CD4-positive, alpha-beta T cell treated with Interleukin-17A for 1 hour (primary cell): ENCODE measurements around the gene SERTAD1.
"Not testable (repeated sequence)": the region's sequence is repeated elsewhere in the genome, so short reads cannot be mapped to it uniquely, and the experiment has no call there.

Experiments used
- DNase-seq: peaks from one replicate; pipeline ENCODE4 v3.0.0-alpha.2; 2020

The SERTAD1 gene

DNA sequence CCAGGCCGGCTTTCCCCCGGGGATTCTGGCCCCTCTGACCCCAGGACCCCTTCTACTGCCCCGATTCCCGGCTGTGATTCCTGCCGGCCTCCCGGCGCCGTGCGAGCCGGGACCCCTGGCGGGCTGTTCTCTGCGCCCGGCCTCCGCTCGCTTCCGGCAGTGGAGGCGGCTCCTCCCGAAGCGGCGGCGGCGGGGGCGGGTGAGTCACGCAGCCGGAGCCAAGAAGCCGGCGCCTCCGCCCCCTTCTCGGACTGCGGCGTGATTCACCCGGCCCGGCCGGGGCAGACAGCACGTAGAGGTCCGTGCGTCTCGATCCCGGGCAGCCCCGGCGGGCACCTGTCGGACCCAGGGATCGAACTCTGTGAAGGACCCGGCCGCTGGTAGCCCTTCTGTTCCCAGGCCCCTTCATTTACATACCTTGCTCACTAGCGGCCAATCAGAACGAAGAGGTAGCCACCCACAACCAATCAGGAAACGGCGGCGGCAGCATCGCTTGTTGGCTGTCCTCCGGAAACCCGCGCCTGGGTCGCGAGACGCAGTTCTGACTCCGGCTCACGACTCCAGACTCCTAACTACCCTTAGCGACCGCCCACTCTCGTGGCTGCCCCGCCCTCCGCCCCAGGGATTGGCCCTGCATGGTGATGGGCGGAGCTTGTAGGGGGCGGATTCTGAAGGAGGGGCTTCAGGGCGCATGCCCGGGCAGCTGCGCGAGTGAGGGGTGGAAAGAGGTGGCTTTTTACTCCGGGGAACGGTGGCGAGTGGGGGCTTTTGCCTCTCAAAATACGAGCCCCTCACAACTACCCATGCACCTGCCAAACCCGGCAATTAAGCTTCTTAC is at the start of gene SERTAD1:
Gene SERTAD1 (minus strand): TSS at position 543 of the 838 bp plus-strand sequence. CDS start 2,446 bp downstream, outside the sequence.
- peak; percentile 100 for DNase-seq

DNA sequence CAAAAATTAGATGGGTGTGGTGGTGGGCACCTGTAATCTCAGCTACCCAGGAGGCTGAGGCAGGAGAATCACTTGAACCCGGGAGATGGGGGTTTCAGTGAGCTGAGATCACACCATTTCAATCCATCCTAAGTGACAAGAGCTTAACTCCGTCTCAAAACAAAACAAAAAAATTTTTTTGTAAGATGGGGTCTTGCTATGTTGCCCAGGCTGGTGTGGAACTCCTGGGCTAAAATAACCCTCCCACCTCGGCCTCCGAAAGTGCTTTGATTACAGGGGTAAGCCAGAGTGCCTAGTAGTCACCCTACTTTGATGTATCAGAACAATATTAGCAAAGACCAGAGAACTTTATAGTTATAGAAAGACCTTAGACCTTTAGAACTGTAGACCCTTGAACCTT is 48.9 kb upstream of the SERTAD1 start:
- DNase-seq, result no peak

- DNase-seq, result no peak
Measured at GRCh38 chr19:40472516-40472915, 46.7 kb upstream of the SERTAD1 start.

- no peak for DNase-seq
Measured at GRCh38 chr19:40471111-40471510, 45.3 kb upstream of the SERTAD1 start.

GRCh38 chr19:40469011-40469410 is 43.2 kb upstream of the SERTAD1 start:
- DNase-seq, result no peak

DNA sequence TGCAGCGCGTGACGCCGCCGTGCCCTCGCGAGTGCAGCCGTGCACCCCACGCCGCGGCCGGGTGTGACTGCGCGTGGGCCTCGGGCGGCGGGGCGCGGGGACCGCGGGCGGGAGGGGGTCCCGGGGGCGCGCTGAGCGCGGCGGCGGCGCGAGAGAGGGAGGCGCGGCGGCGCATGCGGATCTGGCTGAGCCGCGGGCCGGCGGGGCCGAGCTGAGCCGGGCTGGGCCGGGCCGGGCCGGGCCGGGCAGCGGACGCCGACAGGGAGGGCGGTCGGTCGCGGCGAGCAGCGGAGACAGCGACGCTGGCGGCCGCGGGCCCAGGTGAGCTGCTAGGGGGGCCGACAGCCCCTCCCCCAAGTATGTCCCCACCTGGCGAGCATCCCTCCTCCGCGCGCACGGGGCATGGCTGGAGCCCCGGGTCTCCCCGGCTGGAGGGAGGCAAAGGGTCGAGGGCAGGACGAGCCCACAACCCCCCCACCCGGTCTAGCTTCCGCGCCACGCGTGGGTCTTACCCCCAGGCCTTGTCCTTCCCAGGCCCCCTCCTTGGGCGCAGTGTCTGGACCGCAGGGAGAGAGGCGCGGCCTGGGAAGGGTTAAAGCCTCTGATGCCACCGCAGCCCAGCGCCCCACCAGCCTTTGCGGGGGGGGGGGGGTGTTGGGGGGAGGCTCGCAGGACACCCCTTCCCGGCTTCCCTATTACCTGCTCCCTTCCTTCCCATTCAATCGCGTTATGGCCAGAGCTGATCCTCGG is 41.4 kb upstream of the SERTAD1 start, which contains the start of gene SPTBN4:
Gene SPTBN4 (plus strand): TSS at position 17 of the 750 bp plus-strand sequence. CDS start 5,621 bp downstream, outside the sequence.
- DNase-seq, result no peak

DNA sequence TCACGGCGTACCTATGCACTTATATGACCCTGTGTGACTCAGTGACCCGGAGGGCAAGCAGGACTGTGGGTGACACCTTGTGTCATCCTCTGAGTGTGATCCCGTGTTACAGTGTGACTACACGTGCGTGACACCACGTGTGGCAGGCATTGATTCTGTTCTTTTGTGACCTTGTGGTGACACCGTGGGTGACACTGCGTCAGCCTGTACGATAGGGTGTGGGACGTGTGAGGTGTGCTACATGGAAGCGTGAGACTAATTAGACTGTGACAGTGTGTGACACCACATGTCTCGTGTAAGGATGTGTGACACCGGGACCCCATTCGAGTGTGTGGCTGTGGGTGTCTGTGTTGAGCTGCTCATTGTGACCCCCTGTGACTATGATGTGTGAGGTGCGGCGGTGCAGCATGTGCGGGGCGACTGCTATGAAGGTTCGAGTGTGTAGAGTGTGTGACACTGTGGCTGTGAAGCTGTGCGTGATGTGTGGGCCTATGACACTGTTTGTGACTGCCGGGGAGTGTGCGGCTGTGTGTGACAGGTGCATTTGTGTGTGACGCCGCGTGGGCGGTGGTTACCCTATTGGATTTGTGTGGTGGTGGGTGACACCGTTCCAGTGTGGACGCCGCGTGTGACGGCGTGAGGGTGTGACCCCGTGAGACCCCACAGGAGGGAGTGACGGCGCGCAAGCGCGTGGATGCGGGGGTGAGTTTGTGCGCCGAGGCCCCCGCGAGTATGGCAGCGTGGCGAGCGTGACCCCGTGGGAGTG is 40.6 kb upstream of the SERTAD1 start:
- DNase-seq, result peak; percentile 87

GRCh38 chr19:40465557-40466218 is 39.9 kb upstream of the SERTAD1 start, which contains the start of gene BLVRB:
TSS of gene BLVRB (minus strand) at chr19:40465745. CDS start at chr19:40465688, 57 bp downstream.
- peak; percentile 100 for DNase-seq

DNA sequence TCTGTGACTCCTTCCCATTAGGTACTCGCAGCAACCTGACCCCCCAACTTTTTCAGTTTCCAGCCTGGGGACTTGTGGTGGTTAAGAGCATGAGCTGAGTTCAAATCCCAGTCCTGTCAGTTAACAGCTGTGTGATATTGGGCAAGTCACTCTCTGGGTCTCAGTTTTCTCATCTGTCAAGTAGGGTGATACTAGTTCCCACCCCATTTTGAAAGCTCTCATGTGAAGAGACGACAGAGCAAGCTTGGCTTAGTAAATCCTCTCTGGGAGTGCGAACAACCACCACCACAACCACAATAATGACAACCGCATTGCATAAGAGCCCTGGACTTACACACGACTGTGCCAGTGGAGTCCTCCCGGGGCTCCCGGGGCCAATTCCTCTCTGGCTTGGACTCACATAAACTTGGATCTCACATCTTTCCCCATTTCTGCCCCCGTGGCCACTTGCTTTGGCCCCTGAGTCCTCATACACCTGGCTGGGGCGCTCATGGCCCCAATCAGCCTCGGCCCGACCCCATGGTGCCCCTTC is 39.3 kb upstream of the SERTAD1 start:
- peak; percentile 53 for DNase-seq

GRCh38 chr19:40464059-40465024 is 38.5 kb upstream of the SERTAD1 start:
- peak; percentile 77 for DNase-seq

DNA sequence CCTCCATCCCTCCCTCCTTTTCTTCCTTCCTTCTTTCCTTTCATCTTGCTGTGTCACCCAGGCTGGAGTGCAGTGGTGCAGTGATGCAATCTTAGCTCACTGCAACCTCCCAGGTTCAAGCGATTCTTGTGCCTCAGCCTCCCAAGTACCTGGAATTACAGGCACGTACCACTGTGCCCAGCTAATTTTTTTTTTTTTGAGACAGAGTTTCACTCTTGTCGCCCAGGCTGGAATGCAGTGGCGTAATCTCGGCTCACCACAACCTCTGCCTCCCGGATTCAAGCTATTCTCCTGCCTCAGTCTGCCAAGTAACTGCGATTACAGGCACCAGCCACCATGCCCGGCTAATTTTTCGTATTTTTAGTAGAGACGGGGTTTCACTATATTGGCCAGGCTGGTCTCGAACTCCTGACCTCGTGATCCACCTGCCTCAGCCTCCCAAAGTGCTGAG is 37.8 kb upstream of the SERTAD1 start:
- DNase-seq, result not testable (repeated sequence)

DNA sequence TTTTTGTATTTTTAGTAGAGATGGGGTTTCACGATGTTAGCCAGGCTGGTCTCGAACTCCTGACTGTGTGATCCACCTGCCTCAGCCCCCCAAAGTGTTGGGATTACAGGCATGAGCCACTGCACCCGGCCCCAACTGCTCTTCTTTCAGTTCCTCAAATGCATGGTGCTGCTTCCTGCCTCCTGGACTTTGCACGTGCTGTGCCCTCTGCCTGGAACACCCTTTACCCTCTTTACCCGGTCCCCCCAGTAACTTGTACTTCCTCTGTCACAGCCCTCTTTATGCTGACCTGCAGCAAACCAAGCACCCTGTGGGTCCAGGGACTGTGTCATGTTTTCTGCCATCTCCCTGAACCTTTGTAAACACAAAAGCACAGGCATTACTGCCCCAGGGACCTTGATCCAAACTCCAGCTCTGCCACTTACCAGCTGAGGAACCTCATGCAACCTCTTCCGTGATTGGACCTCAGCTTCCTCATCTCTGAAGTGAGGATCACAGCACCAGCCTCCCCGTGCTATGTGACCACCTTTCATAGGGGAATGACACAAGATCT is 36.0 kb upstream of the SERTAD1 start:
- DNase-seq, result no peak

DNA sequence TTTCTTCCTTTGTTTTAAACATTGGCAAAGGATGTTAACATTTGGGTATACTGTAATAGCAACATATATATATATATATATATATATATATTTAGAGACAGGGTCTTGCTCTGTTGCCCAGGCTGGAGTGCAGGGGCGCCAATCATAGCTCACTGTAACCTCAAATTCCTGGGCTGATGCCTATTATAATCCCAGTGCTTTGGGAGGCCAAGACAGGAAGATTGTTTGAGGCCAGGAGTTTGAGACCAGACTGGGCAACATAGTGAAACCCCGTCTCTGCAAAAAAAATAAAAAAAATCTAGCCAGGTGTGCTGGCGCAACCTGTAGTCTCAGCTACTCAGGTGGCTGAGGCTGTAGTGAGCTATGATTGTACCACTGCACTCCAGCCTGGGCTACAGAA is 34.4 kb upstream of the SERTAD1 start:
- no peak for DNase-seq

DNA sequence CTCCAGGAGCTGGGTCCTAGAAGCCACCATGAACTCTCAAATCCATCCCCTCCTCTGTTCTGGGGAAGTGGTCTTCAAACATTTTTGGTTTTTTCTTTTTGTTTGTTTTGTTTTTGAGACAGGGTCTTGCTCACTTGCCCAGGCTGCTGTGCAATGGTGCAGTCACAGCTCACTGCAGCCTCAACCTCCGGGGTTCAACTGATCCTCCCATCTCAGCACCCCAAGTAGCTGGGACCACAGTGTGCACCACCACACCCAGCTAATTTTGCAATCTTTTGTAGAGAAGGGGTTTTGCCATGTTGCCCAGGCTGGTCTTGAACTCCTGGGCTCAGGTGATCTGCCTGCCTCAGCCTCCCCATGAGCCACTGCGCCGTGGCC is 32.8 kb upstream of the SERTAD1 start:
- DNase-seq, result no peak

DNA sequence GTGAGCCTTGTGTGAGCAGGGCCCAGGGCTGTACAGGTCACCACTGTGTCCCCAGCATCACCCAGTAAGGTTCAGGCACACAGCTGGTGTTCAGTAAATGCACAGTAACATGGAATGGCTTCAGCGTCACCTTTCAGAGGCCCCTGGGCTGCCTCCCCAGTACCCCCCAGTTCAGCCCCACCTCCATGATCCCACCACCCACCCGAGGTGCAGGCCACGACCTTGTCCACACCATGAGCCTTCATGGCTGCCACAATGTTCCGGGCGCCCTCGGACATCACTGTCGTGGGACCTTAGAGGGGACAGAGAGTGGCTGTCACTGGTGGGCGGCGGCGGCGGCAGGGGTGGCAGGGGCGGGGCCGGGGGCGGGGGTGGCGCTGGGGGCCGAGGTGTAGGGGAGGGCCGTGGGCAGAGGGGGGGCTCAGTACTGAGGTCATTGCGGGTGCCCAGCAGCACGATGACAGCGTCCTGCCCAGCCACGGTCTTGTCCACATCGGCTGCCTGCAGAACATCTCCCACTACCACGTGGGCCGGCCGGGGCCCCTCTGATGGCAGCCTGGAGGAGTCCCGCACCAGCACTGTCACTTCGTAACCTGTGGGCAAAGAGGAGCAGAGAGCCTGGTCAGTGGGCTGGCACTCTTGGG is 32.3 kb upstream of the SERTAD1 start:
- DNase-seq, result no peak

DNA sequence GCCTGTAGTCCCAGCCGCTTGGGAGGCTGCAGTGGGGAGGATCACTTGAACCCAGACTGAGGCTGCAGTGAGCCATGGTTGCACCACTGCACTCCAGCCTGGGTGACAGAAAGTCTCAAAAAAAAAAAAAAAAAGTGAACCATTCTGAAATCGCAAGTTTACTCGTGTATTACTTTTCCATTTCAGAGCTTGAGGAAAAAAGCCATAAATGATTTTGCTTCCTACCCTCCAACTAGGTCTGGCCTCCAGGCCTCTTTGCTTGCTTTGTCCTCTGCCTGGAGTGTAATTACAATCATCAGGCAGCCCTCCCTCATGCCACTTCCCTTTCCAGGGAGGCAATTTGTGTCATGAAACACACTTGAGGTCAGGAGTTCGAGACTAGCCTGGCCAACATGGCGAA is 31.3 kb upstream of the SERTAD1 start:
- no peak for DNase-seq

DNA sequence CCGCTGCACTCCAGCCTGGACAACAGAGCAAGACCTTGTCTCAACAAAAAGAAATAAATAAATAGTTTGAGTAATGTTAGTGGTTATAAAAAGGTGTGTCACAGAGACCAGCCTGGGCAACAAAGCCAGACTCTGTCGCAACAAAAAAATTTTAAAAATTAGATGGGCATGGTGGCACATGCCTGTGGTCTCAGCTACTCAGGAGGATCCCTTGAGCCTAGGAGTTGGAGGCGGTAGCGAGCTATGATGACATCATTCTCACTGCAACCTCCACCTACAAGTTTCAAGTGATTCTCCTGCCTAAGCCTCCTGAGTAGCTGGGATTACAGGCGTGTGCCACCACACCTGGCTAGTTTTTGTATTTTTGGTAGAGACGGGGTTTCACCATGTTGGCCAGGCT is 28.2 kb upstream of the SERTAD1 start:
- DNase-seq, result not testable (repeated sequence)

GRCh38 chr19:40453151-40453735 is 27.5 kb upstream of the SERTAD1 start:
- DNase-seq, result no peak

DNA sequence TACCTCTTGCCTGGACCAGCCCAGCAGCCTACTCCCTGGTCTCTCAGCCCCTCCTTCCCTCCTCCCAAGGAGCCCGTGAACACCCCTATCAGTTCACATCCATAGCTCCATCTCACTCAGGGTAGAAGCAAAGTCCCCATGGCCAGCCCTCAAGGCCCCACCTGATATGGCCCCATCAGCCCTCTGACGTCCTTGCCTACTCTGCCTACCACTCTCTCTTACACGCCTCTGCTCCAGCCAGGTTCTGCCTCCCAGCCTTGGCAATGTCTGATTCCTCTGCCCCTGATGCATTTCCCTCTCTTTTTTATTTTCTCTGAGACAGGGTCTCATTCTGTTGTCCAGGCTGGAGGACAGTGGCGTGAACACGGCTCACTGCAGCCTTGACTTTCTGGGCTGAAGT is 26.2 kb upstream of the SERTAD1 start:
- DNase-seq, result no peak

DNA sequence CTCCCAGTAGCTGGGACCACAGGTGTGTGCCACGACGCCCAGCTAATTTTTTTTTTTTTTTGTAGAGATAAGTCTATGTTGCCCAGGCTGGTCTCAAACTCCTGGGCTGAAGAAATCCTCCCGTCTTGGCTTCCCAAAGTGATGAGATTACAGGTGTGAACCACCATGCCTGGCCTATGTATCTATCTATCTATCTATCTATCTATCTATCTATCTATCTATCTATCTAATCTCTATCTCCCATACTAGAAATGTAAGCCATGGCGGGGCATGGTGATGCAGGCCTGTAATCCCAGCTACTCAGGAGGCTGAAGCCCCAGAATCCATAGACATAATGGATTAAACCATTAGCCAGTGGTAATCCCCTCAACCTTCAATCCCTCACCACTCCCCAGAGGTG is 24.9 kb upstream of the SERTAD1 start:
- no peak for DNase-seq
